ENCODE measurements around the gene OR4F6. TPM values are rescaled to one million over a fixed set of nuclear protein-coding genes. Genes with fewer than 3 reads are reported as not detected.
"Not testable (repeated sequence)": the region's sequence is repeated elsewhere in the genome, so short reads cannot be mapped to it uniquely, and the experiment has no call there.

The OR4F6 gene
- total and polyA plus RNA-seq, 2 of the 13 experiments (the other 11 are each of a cell fraction or from before 2014, with no cell fraction given) = not detected

- H3K36me3 ChIP-seq (replicated peaks in 1 of 2; ENCODE audit: control insufficient read depth in 1 of 2, insufficient read depth in 2 of 2, low read length in 2 of 2); H3K27ac ChIP-seq (ENCODE audit: extremely low read length, insufficient read depth, low read length); H3K79me2 ChIP-seq (ENCODE audit: insufficient read depth, low read length); H4K20me1 ChIP-seq (ENCODE audit: insufficient read depth, low read length); H3K4me3 ChIP-seq (replicated peaks in 1 of 3; ENCODE audit: insufficient read depth in 1 of 3, low read depth in 2 of 3, low read length in 3 of 3); H3K4me2 ChIP-seq (ENCODE audit: low read depth, low read length); CTCF ChIA-PET (ENCODE audit: low intra/inter-chr PET ratio, low total read pairs); intact Hi-C loops (cut with micrococcal nuclease; ENCODE audit: unreplicated experiment); FAIRE-seq; DNase-seq (ENCODE audit: low spot score); in situ Hi-C loops (cut with HindIII; ENCODE audit: extremely low pct_ligation_motif_present, low pct_unique_long_range_greater_than_20kb); BruUV-seq (replicated peaks); H3K27me3 ChIP-seq (ENCODE audit: control insufficient read depth in 1 of 2, insufficient read depth in 2 of 2, low read length in 2 of 2); H3K9me3 ChIP-seq (ENCODE audit: low read length); ATAC-seq; POLR2A ChIA-PET; H3K4me1 ChIP-seq (ENCODE audit: insufficient read depth, low read length); H2AFZ ChIP-seq (ENCODE audit: low read length); H3K9ac ChIP-seq (ENCODE audit: insufficient read depth, low read depth, low read length): not testable (repeated sequence)
- WGBS (ENCODE audit: low lambda C conversion rate) = 28% methylated on average over 4 of the region's 7 CpGs
Measured at GRCh38 chr15:101765340-101765671, 38.0 kb upstream of the OR4F6 start.

GRCh38 chr15:101765772-101766456 is 37.4 kb upstream of the OR4F6 start:
- WGBS (ENCODE audit: low lambda C conversion rate) = 63% methylated on average over 8 of the region's 15 CpGs
- no peaks in the 10 kb centered on the region for H3K36me3 ChIP-seq (replicated peaks in 1 of 2; ENCODE audit: control insufficient read depth in 1 of 2, insufficient read depth in 2 of 2, low read length in 2 of 2)
- H3K79me2 ChIP-seq (ENCODE audit: insufficient read depth, low read length) = no peaks in the 10 kb centered on the region
- H3K9me3 ChIP-seq (ENCODE audit: low read length) = no peaks in the 10 kb centered on the region
- intact Hi-C loops (cut with micrococcal nuclease; ENCODE audit: unreplicated experiment) = no loop called here
- no peak for FAIRE-seq
- POLR2A ChIA-PET = no interaction called here
- H2AFZ ChIP-seq (ENCODE audit: low read length) = no peak overlapping the region
- no peak for DNase-seq (ENCODE audit: low spot score)
- no peak for ATAC-seq
- H3K9ac ChIP-seq (ENCODE audit: insufficient read depth, low read depth, low read length) = no peak overlapping the region
- peaks cover 1 to 2% of the 10 kb centered on the region in 2 experiments; a peak in 2 of 5 replicates for H3K27me3 ChIP-seq (ENCODE audit: control insufficient read depth in 1 of 2, insufficient read depth in 2 of 2, low read length in 2 of 2)
- H3K4me3 ChIP-seq (replicated peaks in 1 of 3; ENCODE audit: insufficient read depth in 1 of 3, low read depth in 2 of 3, low read length in 3 of 3) = no peak overlapping the region
- no peak overlapping the region for H3K27ac ChIP-seq (ENCODE audit: extremely low read length, insufficient read depth, low read length)
- H3K4me2 ChIP-seq (ENCODE audit: low read depth, low read length) = no peak overlapping the region
- in situ Hi-C loops (cut with HindIII; ENCODE audit: extremely low pct_ligation_motif_present, low pct_unique_long_range_greater_than_20kb) = no loop called here
- BruUV-seq (replicated peaks) = no TSS peak
- H4K20me1 ChIP-seq (ENCODE audit: insufficient read depth, low read length) = no peaks in the 10 kb centered on the region
- CTCF ChIA-PET (ENCODE audit: low intra/inter-chr PET ratio, low total read pairs) = no interaction called here
- H3K4me1 ChIP-seq (ENCODE audit: insufficient read depth, low read length) = no peaks in the 10 kb centered on the region
- TF ChIP-seq DMTF1 (CRISPR knock-in tag; IDR thresholded peaks at IDR 0.05) (no peak), ZBTB7A (CRISPR knock-in tag; IDR thresholded peaks at IDR 0.05) (no peak), ZNF747 (CRISPR knock-in tag; IDR thresholded peaks at IDR 0.05; ENCODE audit: borderline replicate concordance) (no peak), MAF1 (CRISPR knock-in tag; IDR thresholded peaks at IDR 0.05; ENCODE audit: borderline replicate concordance) (no peak), ZNF138 (CRISPR knock-in tag; IDR thresholded peaks at IDR 0.05; ENCODE audit: low read depth) (no peak), LBX2 (CRISPR knock-in tag; IDR thresholded peaks at IDR 0.05; ENCODE audit: borderline replicate concordance) (no peak), ZBTB33 (CRISPR knock-in tag; IDR thresholded peaks at IDR 0.05) (no peak), PRDM15 (CRISPR knock-in tag; IDR thresholded peaks at IDR 0.05) (no peak)
